PC-9 (cell line): Measurements from ENCODE around the gene PLVAP.

Experiments used
- EZH2 ChIP-seq: fragments of 200-600 bp; sonication (generic); IDR thresholded peaks from 2 replicates; pipeline ENCODE4 v1.8.0; 2017; ENCODE audit warnings: antibody characterized with exemption, low read depth
- TF ChIP-seq, protein P1 (sequence below): fragments of 200-600 bp; sonication (generic); conservative IDR thresholded peaks from 2 replicates; pipeline ENCODE4 v1.6.1; 2017; ENCODE audit warnings: mixed run types, antibody characterized with exemption, mild to moderate bottlenecking, moderate library complexity

DNA sequence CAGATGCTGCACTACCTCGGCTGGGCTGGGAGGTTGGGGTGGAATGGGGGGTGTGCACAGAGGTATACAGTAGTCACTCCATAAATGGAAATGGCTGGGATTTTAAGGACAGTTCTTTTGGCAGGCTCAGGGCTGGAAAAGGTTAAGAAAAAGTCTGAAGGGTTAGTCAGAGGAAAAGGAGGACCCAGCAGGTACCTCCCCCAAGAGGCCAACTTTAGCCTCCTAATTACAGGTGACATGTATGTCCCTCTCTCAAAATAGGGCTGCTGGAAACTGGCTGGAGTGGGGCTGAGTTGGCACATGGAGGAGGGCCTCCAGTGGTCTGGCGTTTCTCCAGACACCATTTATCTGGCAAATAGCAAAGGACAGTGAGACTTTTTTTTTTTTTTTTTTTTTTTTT lies 15.9 kb upstream of the PLVAP start:
- no peak for TF ChIP-seq EZH2
- TF ChIP-seq, protein P1, sequence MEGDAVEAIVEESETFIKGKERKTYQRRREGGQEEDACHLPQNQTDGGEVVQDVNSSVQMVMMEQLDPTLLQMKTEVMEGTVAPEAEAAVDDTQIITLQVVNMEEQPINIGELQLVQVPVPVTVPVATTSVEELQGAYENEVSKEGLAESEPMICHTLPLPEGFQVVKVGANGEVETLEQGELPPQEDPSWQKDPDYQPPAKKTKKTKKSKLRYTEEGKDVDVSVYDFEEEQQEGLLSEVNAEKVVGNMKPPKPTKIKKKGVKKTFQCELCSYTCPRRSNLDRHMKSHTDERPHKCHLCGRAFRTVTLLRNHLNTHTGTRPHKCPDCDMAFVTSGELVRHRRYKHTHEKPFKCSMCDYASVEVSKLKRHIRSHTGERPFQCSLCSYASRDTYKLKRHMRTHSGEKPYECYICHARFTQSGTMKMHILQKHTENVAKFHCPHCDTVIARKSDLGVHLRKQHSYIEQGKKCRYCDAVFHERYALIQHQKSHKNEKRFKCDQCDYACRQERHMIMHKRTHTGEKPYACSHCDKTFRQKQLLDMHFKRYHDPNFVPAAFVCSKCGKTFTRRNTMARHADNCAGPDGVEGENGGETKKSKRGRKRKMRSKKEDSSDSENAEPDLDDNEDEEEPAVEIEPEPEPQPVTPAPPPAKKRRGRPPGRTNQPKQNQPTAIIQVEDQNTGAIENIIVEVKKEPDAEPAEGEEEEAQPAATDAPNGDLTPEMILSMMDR, result no peak; the same call in 1 of the 2 replicates
